ENCODE measurements around the gene APH1B.
"Not testable (repeated sequence)": the region's sequence is repeated elsewhere in the genome, so short reads cannot be mapped to it uniquely, and the experiment has no call there.

APH1B gene

GRCh38 chr15:63277038-63277892 lies at the start of gene APH1B:
Gene APH1B, plus strand, starts transcription at chr15:63277605. Its CDS starts 19 bp downstream, at chr15:63277624.
- DNase-seq (ENCODE audit: low read depth), result peak; percentile 74

- DNase-seq (ENCODE audit: low read depth), result no peak
Measured at GRCh38 chr15:63227689-63228088, 49.7 kb upstream of the APH1B start.

GRCh38 chr15:63231206-63231605 lies 46.2 kb upstream of the APH1B start:
- DNase-seq (ENCODE audit: low read depth), result no peak

- no peak for DNase-seq (ENCODE audit: low read depth)
Measured at GRCh38 chr15:63231706-63232105, 45.7 kb upstream of the APH1B start.

GRCh38 chr15:63232405-63232804 lies 45.0 kb upstream of the APH1B start:
- DNase-seq (ENCODE audit: low read depth), result no peak

- DNase-seq (ENCODE audit: low read depth), result no peak
Measured at GRCh38 chr15:63232943-63233342, 44.5 kb upstream of the APH1B start.

GRCh38 chr15:63233667-63234423 lies 43.6 kb upstream of the APH1B start:
- no peak for DNase-seq (ENCODE audit: low read depth)

GRCh38 chr15:63234451-63234870 lies 42.9 kb upstream of the APH1B start:
- DNase-seq (ENCODE audit: low read depth), result no peak

- no peak for DNase-seq (ENCODE audit: low read depth)
Measured at GRCh38 chr15:63236272-63236671, 41.1 kb upstream of the APH1B start.

- DNase-seq (ENCODE audit: low read depth), result not testable (repeated sequence)
Measured at GRCh38 chr15:63237086-63237485, 40.3 kb upstream of the APH1B start.

GRCh38 chr15:63238171-63238570 lies 39.2 kb upstream of the APH1B start:
- DNase-seq (ENCODE audit: low read depth), result no peak

GRCh38 chr15:63238796-63239195 lies 38.6 kb upstream of the APH1B start:
- DNase-seq (ENCODE audit: low read depth), result no peak

- DNase-seq (ENCODE audit: low read depth), result no peak
Measured at GRCh38 chr15:63240109-63240508, 37.3 kb upstream of the APH1B start.

GRCh38 chr15:63241316-63241715 lies 36.1 kb upstream of the APH1B start:
- no peak for DNase-seq (ENCODE audit: low read depth)

GRCh38 chr15:63243101-63243500 lies 34.3 kb upstream of the APH1B start:
- no peak for DNase-seq (ENCODE audit: low read depth)

GRCh38 chr15:63243776-63244175 lies 33.6 kb upstream of the APH1B start:
- DNase-seq (ENCODE audit: low read depth), result no peak

GRCh38 chr15:63244399-63244798 lies 33.0 kb upstream of the APH1B start:
- DNase-seq (ENCODE audit: low read depth), result no peak

- DNase-seq (ENCODE audit: low read depth), result no peak
Measured at GRCh38 chr15:63244976-63245645, 32.3 kb upstream of the APH1B start.

GRCh38 chr15:63246691-63247469 lies 30.5 kb upstream of the APH1B start:
- no peak for DNase-seq (ENCODE audit: low read depth)

GRCh38 chr15:63250312-63250965 lies 27.0 kb upstream of the APH1B start:
- no peak for DNase-seq (ENCODE audit: low read depth)

GRCh38 chr15:63251701-63252100 lies 25.7 kb upstream of the APH1B start:
- no peak for DNase-seq (ENCODE audit: low read depth)
